Right renal pelvis (tissue), 4 donors: ENCODE results near the gene CHCHD6. TPM values are rescaled to one million over a fixed set of nuclear protein-coding genes. Genes with fewer than 3 reads are reported as not detected.

Experiments used
- DNase-seq, 4 donors: peaks; one replicate each; pipeline ENCODE4 v3.0.0-alpha.2; 2013; ENCODE audit warnings: low read depth in 4 of 4, low spot score in 3 of 4, missing footprints in 1 of 4
- polyA plus RNA-seq, 4 donors: library from polyadenylated mRNA; unstranded; fragments of 120-200 nt; gene quantifications; one replicate each; pipeline ENCODE4 v1.2.1, GENCODE V29; 2013; ENCODE audit not compliant: insufficient read length in 4 of 4

The CHCHD6 gene
- polyA plus RNA-seq, 4 donors: 17.5 to 23.2 (median 18.1) TPM

GRCh38 chr3:126934031-126934531 lies 230.0 kb downstream of the CHCHD6 start:
- DNase-seq: peak in 1 of 4 donors; percentile 38

GRCh38 chr3:126934991-126935390 lies 231.0 kb downstream of the CHCHD6 start:
- DNase-seq: no peak

GRCh38 chr3:126935756-126936509 lies 231.9 kb downstream of the CHCHD6 start:
- DNase-seq: no peak

- DNase-seq: no peak
Measured at GRCh38 chr3:126936853-126937425, 232.9 kb downstream of the CHCHD6 start.

GRCh38 chr3:126937533-126937932 lies 233.5 kb downstream of the CHCHD6 start:
- no peak for DNase-seq

- DNase-seq: no peak
Measured at GRCh38 chr3:126937973-126938372, 233.9 kb downstream of the CHCHD6 start.

- DNase-seq: no peak
Measured at GRCh38 chr3:126938520-126939337, 234.7 kb downstream of the CHCHD6 start.

- no peak for DNase-seq
Measured at GRCh38 chr3:126939338-126939718, 235.3 kb downstream of the CHCHD6 start.

GRCh38 chr3:126939733-126940132 lies 235.7 kb downstream of the CHCHD6 start:
- no peak for DNase-seq

GRCh38 chr3:126941721-126942270 lies 237.8 kb downstream of the CHCHD6 start:
- DNase-seq: no peak

- no peak for DNase-seq
Measured at GRCh38 chr3:126944089-126944965, 240.3 kb downstream of the CHCHD6 start.

- no peak for DNase-seq
Measured at GRCh38 chr3:126945171-126945721, 241.2 kb downstream of the CHCHD6 start.

GRCh38 chr3:126945891-126946290 lies 241.9 kb downstream of the CHCHD6 start:
- no peak for DNase-seq

- no peak for DNase-seq
Measured at GRCh38 chr3:126946405-126946804, 242.4 kb downstream of the CHCHD6 start.

- DNase-seq: no peak
Measured at GRCh38 chr3:126947429-126947828, 243.4 kb downstream of the CHCHD6 start.

GRCh38 chr3:126948980-126949535 lies 245.0 kb downstream of the CHCHD6 start:
- DNase-seq: no peak

GRCh38 chr3:126951561-126951960 lies 247.5 kb downstream of the CHCHD6 start:
- DNase-seq: no peak

GRCh38 chr3:126952261-126952982 lies 248.4 kb downstream of the CHCHD6 start:
- no peak for DNase-seq
